Measurements from ENCODE around the gene NUCKS1. TPM values are rescaled to one million over a fixed set of nuclear protein-coding genes. Genes with fewer than 3 reads are reported as not detected.

NUCKS1 gene
- total and polyA plus RNA-seq, 2 of the 8 experiments (the other 6 are each of a cell fraction or from before 2014, with no cell fraction given) = 126 to 461 TPM

DNA sequence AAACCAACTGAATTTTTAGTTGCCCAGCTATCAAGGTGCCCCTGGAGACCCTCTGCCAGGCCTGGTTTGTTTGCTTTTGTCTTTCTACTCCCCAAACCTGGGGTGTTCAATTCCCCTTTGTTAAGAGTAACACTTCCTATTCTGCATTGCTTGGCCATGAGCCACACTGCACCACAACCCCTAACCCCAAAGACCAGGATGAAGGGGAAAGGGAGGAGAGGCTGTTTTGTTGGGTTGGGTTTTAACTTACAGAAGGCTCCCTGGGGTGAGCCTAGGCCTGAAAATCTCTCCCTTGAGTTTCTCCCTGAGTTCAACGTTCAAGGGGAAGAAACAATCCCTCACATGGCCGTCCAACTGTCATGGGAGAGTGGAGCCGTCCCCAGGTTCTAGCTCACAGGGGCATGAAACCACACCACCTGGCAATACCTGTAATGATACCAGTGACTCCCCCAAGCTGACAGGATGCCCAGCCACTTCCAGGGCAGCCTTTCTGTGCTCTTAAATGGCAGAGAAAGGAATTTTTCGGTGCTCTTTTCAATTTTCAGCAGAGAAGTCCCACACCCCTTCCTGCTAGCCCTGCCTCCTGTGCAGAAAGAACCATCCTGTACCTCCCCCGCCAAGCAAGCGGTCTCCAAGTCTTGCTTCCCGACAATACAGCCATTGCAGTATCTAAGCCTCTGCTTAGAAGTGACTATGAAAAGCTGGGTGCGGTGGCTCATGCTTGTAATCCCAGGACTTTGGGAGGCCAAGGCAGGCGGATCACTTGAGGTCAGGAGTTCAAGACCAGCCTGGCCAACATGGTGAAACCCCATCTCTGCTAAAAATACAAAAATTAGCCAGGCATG is 84.6 kb downstream of the NUCKS1 start:
- Histone ChIP-seq H3K4me3 (ENCODE audit: extremely low read depth in 1 of 4, insufficient read depth in 2 of 4, low read depth in 3 of 4, low read length in 4 of 4) (no peak overlapping the region), H3K36me3 (ENCODE audit: control insufficient read depth in 2 of 4, insufficient read depth in 4 of 4, low read length in 3 of 4) (peaks cover 0 to 13% (median 6%) of the 10 kb centered on the region in 4 experiments; a peak in 4 of 8 replicates), H4K5ac (ENCODE audit: insufficient read length, low read depth, low read length) (no peak overlapping the region), H3K27ac (ENCODE audit: low read depth, low read length) (peak overlapping the region; percentile 8; the same call in 1 of the 2 replicates), H2BK12ac (ENCODE audit: low read depth, low read length) (no peak overlapping the region), H4K8ac (ENCODE audit: extremely low read depth, insufficient read depth, low read length) (no peak overlapping the region), H2BK20ac (ENCODE audit: low read length) (no peak overlapping the region), H2BK5ac (ENCODE audit: low read depth, low read length) (no peak overlapping the region), H3K14ac (ENCODE audit: insufficient read length) (no peak overlapping the region), H2BK120ac (replicated peaks; ENCODE audit: low read depth, low read length) (no peak overlapping the region), H3K23me2 (ENCODE audit: low read depth, low read length) (no peaks in the 10 kb centered on the region), H3K56ac (replicated peaks; ENCODE audit: insufficient read length, low read depth, low read length) (no peak overlapping the region), H3K9me3 (ENCODE audit: insufficient read depth in 2 of 2, low read depth in 1 of 2, low read length in 1 of 2) (no peaks in the 10 kb centered on the region), H3K4ac (replicated peaks; ENCODE audit: insufficient read length, low read depth, low read length) (no peak overlapping the region), H2AFZ (ENCODE audit: low read length) (no peak overlapping the region), H4K20me1 (replicated peaks in 1 of 2; ENCODE audit: control insufficient read depth in 1 of 2, insufficient read depth in 2 of 2, low read length in 2 of 2) (peaks cover 1 to 2% of the 10 kb centered on the region in 2 experiments), H3K4me1 (replicated peaks in 1 of 4; ENCODE audit: control insufficient read depth in 3 of 4, insufficient read depth in 4 of 4, low read length in 3 of 4) (peaks cover 0 to 36% (median 25%) of the 10 kb centered on the region in 4 experiments; a peak in 6 of 7 replicates), H2AK5ac (ENCODE audit: low read depth, low read length) (no peak overlapping the region), H3K79me1 (ENCODE audit: low read depth, low read length) (peaks cover 10% of the 10 kb centered on the region), H3K18ac (ENCODE audit: extremely low read depth, low read length) (no peak overlapping the region), H3K27me3 (replicated peaks in 1 of 4; ENCODE audit: control insufficient read depth in 3 of 4, extremely low read depth in 1 of 4, insufficient read depth in 3 of 4, low read length in 3 of 4) (no peaks in the 10 kb centered on the region), H3K9ac (replicated peaks in 1 of 4; ENCODE audit: extremely low read depth in 1 of 4, low read depth in 3 of 4, low read length in 3 of 4) (no peak overlapping the region), H3K4me2 (ENCODE audit: insufficient read depth in 1 of 2, low read depth in 2 of 2, low read length in 2 of 2) (no peak overlapping the region), H3K23ac (ENCODE audit: insufficient read length) (no peak overlapping the region), H4K91ac (replicated peaks; ENCODE audit: insufficient read length, low read length) (no peak overlapping the region), H2BK15ac (ENCODE audit: low read length) (no peak overlapping the region), H3K79me2 (ENCODE audit: control insufficient read depth in 1 of 2, insufficient read depth in 2 of 2, low read length in 2 of 2) (peaks cover 0 to 32% of the 10 kb centered on the region in 2 experiments; a peak in 2 of 4 replicates)
- FAIRE-seq (no peak), DNase-seq (ENCODE audit: low read depth in 1 of 2, low spot score in 2 of 2) (no peak)
- 82% methylated on average over 8 of the region's 9 CpGs; no CpG with 5 or more reads in 1 of the 2 experiments for WGBS, 2 experiments (ENCODE audit: extremely low coverage in 1 of 2, insufficient coverage in 1 of 2, insufficient read length in 1 of 2, insufficient replicate concordance in 2 of 2, low coverage in 1 of 2, low lambda C conversion rate in 2 of 2, missing lambda C conversion rate in 1 of 2)
- POLR2A ChIA-PET (ENCODE audit: partially characterized antibody) = interaction anchor here (1.1 to 19.3 kb wide), 4 partner anchors 12 to 42 kb away, joined by 3 to 241 read pairs (median 6); partner anchors contain the start of gene SLC45A3
- CTCF ChIA-PET (ENCODE audit: partially characterized antibody) = interaction anchor here (0.9 to 18.5 kb wide), 5 partner anchors 7 to 227 kb away, joined by 3 to 856 read pairs (median 43); partner anchors contain the start of gene SLC45A3
- TF ChIP-seq NRF1 (IDR thresholded peaks at IDR 0.05; ENCODE audit: low read depth, low read length) = no peak
- TF ChIP-seq POLR2A (IDR thresholded peaks at IDR 0.05; ENCODE audit: control extremely low read depth in 1 of 2, low read depth in 2 of 2, low read length in 2 of 2) = no peak
- no peak for TF ChIP-seq BACH1 (IDR thresholded peaks at IDR 0.05; ENCODE audit: low read length)
- TF ChIP-seq, protein P1, sequence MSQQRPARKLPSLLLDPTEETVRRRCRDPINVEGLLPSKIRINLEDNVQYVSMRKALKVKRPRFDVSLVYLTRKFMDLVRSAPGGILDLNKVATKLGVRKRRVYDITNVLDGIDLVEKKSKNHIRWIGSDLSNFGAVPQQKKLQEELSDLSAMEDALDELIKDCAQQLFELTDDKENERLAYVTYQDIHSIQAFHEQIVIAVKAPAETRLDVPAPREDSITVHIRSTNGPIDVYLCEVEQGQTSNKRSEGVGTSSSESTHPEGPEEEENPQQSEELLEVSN (IDR thresholded peaks at IDR 0.05) = no peak
- no peak for TF ChIP-seq NANOG (IDR thresholded peaks at IDR 0.05; ENCODE audit: insufficient read depth, low read depth, low read length, poor library complexity, severe bottlenecking)
- TF ChIP-seq, protein P2, sequence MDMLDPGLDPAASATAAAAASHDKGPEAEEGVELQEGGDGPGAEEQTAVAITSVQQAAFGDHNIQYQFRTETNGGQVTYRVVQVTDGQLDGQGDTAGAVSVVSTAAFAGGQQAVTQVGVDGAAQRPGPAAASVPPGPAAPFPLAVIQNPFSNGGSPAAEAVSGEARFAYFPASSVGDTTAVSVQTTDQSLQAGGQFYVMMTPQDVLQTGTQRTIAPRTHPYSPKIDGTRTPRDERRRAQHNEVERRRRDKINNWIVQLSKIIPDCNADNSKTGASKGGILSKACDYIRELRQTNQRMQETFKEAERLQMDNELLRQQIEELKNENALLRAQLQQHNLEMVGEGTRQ (IDR thresholded peaks at IDR 0.05; ENCODE audit: low read length) = no peak
- no peak for TF ChIP-seq YY1 (IDR thresholded peaks at IDR 0.05; ENCODE audit: low read depth, low read length)
- TF ChIP-seq SIRT6 (IDR thresholded peaks at IDR 0.05; ENCODE audit: low read length) = no peak
- no peak for TF ChIP-seq TAF7 (optimal IDR thresholded peaks at IDR 0.05; ENCODE audit: borderline replicate concordance, low read depth, low read length)
- TF ChIP-seq TBP (IDR thresholded peaks at IDR 0.05; ENCODE audit: low read depth, low read length) = no peak
- no peak for TF ChIP-seq TCF12 (IDR thresholded peaks at IDR 0.05; ENCODE audit: low read depth, low read length)

All from H1 (cell line).